OCI-M2 (cell line): Measurements from ENCODE around the gene HOMEZ.
"Not testable (repeated sequence)": the region's sequence is repeated elsewhere in the genome, so short reads cannot be mapped to it uniquely, and the experiment has no call there.

ENCODE experiments used
- DNase-seq: peaks from one replicate; lab custom pipeline; 2025; ENCODE audit not compliant: unreplicated experiment; lab: John Stamatoyannopoulos, UW

Gene HOMEZ

DNA sequence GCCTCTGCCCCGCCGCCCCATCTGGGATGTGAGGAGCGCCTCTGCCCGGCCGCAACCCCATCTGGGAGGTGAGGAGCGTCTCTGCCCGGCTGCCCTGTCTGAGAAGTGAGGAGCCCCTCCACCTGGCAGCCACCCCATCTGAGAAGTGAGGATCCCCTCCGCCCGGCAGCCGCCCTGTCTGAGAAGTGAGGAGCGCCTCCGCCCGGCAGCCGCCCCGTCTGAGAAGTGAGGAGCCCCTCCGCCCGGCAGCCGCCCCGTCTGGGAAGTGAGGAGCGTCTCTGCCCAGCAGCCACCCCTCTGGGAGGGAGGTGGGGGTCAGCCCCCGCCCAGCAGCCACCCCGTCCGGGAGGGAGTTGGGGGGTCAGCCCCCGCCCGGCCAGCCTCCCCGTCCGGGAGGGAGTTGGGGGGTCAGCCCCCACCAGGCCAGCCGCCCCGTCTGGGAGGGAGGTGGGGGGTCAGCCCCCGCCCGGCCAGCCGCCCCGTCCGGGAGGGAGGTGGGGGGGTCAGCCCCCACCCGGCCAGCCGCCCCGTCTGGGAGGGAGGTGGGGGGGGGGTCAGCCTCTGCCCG, 53.6 kb downstream of the HOMEZ start:
- DNase-seq = not testable (repeated sequence)

- DNase-seq = no peak
These were observed 57.1 kb downstream of the HOMEZ start for GRCh38 chr14:23228812-23229211.

- no peak for DNase-seq
These were observed 58.4 kb downstream of the HOMEZ start for GRCh38 chr14:23227566-23227965.

DNA sequence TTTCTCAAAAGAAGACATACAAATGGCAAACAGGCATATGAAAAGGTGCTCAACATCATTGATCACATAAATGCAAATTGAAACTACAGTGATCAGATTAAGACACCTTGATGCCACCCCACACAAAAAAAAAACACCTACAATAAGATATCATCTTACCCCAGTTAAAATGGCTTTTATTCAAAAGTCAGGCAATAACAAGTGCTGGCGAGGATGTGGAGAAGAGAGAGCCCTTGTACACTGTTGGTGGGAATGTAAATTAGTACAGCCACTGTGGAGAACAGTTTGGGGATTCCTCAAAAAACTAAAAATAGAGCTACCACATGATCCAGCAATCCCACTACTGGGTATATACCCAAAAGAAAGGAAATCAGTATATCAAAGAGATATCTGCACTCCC, 61.0 kb downstream of the HOMEZ start:
- DNase-seq = not testable (repeated sequence)
